Tibial nerve (tissue), 4 donors: Measurements from ENCODE around the gene DDX10. TPM values are rescaled to one million over a fixed set of nuclear protein-coding genes. Genes with fewer than 3 reads are reported as not detected.
A peak's percentile ranks its signal among the peaks of the same experiment; 100 is the strongest.

ENCODE experiments used
- DNase-seq, 2 donors: peaks; one replicate each; pipeline ENCODE4 v3.0.0-alpha.2; 2019; ENCODE audit warnings: low spot score in 2 of 2
- H3K27ac ChIP-seq, 4 donors: fragments of 200-600 bp; sonication (generic) in 3 of 4; one replicate each; pipeline ENCODE4 v1.5.1; 2017 to 2019; ENCODE audit warnings: mild to moderate bottlenecking in 1 of 4
- H3K27me3 ChIP-seq, 2 donors: fragments of 200-600 bp; sonication (generic) in 1 of 2; one replicate each; pipeline versions ENCODE4 v1.5.1 to v1.6.0; 2017 to 2019
- H3K36me3 ChIP-seq, 3 donors: fragments of 200-600 bp; sonication (generic); one replicate each; pipeline ENCODE4 v1.5.1; 2018 to 2019
- H3K4me1 ChIP-seq, 4 donors: fragments of 200-600 bp; sonication (generic) in 3 of 4; one replicate each; pipeline ENCODE4 v1.5.1; 2017 to 2019
- H3K4me3 ChIP-seq, 4 donors: fragments of 200-600 bp; sonication (generic) in 3 of 4; one replicate each; pipeline ENCODE4 v1.5.1; 2017 to 2019; ENCODE audit warnings: mild to moderate bottlenecking in 1 of 4, moderate library complexity in 1 of 4
- H3K9me3 ChIP-seq, 4 donors: fragments of 200-600 bp; sonication (generic) in 3 of 4; one replicate each; pipeline ENCODE4 v1.5.1; 2017 to 2019
- CTCF ChIP-seq, 5 experiments: fragments of 200-600 bp in 3 of 5; fragments of 450-650 bp in 2 of 5; sonication (generic) in 3 of 5; IDR thresholded peaks; one replicate each; pipeline ENCODE4 v1.5.1; 2016 to 2019; ENCODE audit warnings: antibody characterized with exemption in 5 of 5, mild to moderate bottlenecking in 3 of 5, moderate library complexity in 2 of 5
- EP300 ChIP-seq, 2 donors: sonication (generic); formaldehyde crosslinking; IDR thresholded peaks; one replicate each; pipeline ENCODE4 v1.6.1; 2017; ENCODE audit warnings: antibody characterized with exemption in 2 of 2, mild to moderate bottlenecking in 1 of 2
- POLR2A ChIP-seq, 2 donors: fragments of 450-650 bp; IDR thresholded peaks; one replicate each; pipeline ENCODE4 v1.6.1; 2017; ENCODE audit warnings: antibody characterized with exemption in 2 of 2, mild to moderate bottlenecking in 2 of 2, moderate library complexity in 2 of 2
- WGBS, 2 donors: methylation state at CpG; one replicate each; pipeline ENCODE4 v1.1.5; 2018; 5-methylcytosine and 5-hydroxymethylcytosine counted together
- total RNA-seq, 4 donors: library from RNA; depleted of rRNA; stranded (reverse); fragments of >200 nt; gene quantifications; one replicate each; pipeline ENCODE4 v1.1.0, GENCODE V29; 2016

Gene DDX10
- total RNA-seq, 4 donors from 2014 or later, result 23.1 to 94.7 (median 31.6) TPM

GRCh38 chr11:108680271-108680670, 15.4 kb downstream of the DDX10 start:
- no peaks in the 10 kb centered on the region for H3K27me3 ChIP-seq
- no peak overlapping the region for H3K27ac ChIP-seq
- no peak for TF ChIP-seq POLR2A (IDR thresholded peaks at IDR 0.05)
- TF ChIP-seq CTCF (IDR thresholded peaks at IDR 0.05), result no peak
- TF ChIP-seq EP300 (IDR thresholded peaks at IDR 0.05), result no peak
- DNase-seq, result no peak
- H3K4me1 ChIP-seq, result no peaks in the 10 kb centered on the region
- no peak overlapping the region for H3K4me3 ChIP-seq
- peaks cover 0 to 56% (median 0%) of the 10 kb centered on the region in 3 donors for H3K36me3 ChIP-seq
- 90 to 94% methylated on average over 1 of the region's 1 CpG for WGBS, 2 donors
- H3K9me3 ChIP-seq, result no peaks in the 10 kb centered on the region

- no peak overlapping the region for H3K4me3 ChIP-seq
- DNase-seq, result no peak
- H3K4me1 ChIP-seq, result no peaks in the 10 kb centered on the region
- no peak overlapping the region for H3K27ac ChIP-seq
- H3K9me3 ChIP-seq, result no peaks in the 10 kb centered on the region
- TF ChIP-seq POLR2A (IDR thresholded peaks at IDR 0.05) (no peak), CTCF (IDR thresholded peaks at IDR 0.05) (no peak), EP300 (IDR thresholded peaks at IDR 0.05) (no peak)
- 93 to 94% methylated on average over 5 to 6 of the region's 7 CpGs for WGBS, 2 donors
- H3K27me3 ChIP-seq, result no peaks in the 10 kb centered on the region
- peaks cover 0 to 52% (median 0%) of the 10 kb centered on the region in 3 donors for H3K36me3 ChIP-seq
Observed at GRCh38 chr11:108685419-108686130, 20.7 kb downstream of the DDX10 start.

- no peaks in the 10 kb centered on the region for H3K4me1 ChIP-seq
- H3K9me3 ChIP-seq, result no peaks in the 10 kb centered on the region
- H3K4me3 ChIP-seq, result no peak overlapping the region
- TF ChIP-seq EP300 (IDR thresholded peaks at IDR 0.05), result no peak
- TF ChIP-seq POLR2A (IDR thresholded peaks at IDR 0.05), result no peak
- TF ChIP-seq CTCF (IDR thresholded peaks at IDR 0.05), result no peak
- no peaks in the 10 kb centered on the region for H3K27me3 ChIP-seq
- H3K36me3 ChIP-seq, result peaks cover 0 to 64% (median 0%) of the 10 kb centered on the region in 3 donors
- WGBS, 2 donors, result 75 to 83% methylated on average over 2 of the region's 2 CpGs
- DNase-seq, result no peak
- H3K27ac ChIP-seq, result no peak overlapping the region
Observed at GRCh38 chr11:108693852-108694251, 29.0 kb downstream of the DDX10 start.

- peaks cover 0 to 62% (median 0%) of the 10 kb centered on the region in 3 donors for H3K36me3 ChIP-seq
- no peaks in the 10 kb centered on the region for H3K4me1 ChIP-seq
- H3K9me3 ChIP-seq, result no peaks in the 10 kb centered on the region
- TF ChIP-seq POLR2A (IDR thresholded peaks at IDR 0.05) (no peak), EP300 (IDR thresholded peaks at IDR 0.05) (no peak), CTCF (IDR thresholded peaks at IDR 0.05) (no peak)
- no peak overlapping the region for H3K4me3 ChIP-seq
- H3K27me3 ChIP-seq, result no peaks in the 10 kb centered on the region
- DNase-seq, result no peak
- no peak overlapping the region for H3K27ac ChIP-seq
- WGBS, 2 donors, result 79 to 90% methylated on average over 1 of the region's 1 CpG
Observed at GRCh38 chr11:108694846-108695245, 30.0 kb downstream of the DDX10 start.

GRCh38 chr11:108697872-108698473, 33.1 kb downstream of the DDX10 start:
- no peaks in the 10 kb centered on the region for H3K27me3 ChIP-seq
- no peaks in the 10 kb centered on the region for H3K9me3 ChIP-seq
- TF ChIP-seq POLR2A (IDR thresholded peaks at IDR 0.05) (no peak), CTCF (IDR thresholded peaks at IDR 0.05) (peak; percentile 65 to 81 (median 74)), EP300 (IDR thresholded peaks at IDR 0.05) (no peak)
- WGBS, 2 donors, result 61 to 72% methylated on average over 3 of the region's 3 CpGs
- peaks cover 0 to 47% (median 0%) of the 10 kb centered on the region in 3 donors for H3K36me3 ChIP-seq
- DNase-seq, result peak in 1 of 2 donors; percentile 71
- H3K4me3 ChIP-seq, result no peak overlapping the region
- H3K4me1 ChIP-seq, result no peaks in the 10 kb centered on the region
- H3K27ac ChIP-seq, result no peak overlapping the region
